HG03095 (cell line): Measurements from ENCODE around the gene TNFRSF4.
"Not testable (repeated sequence)": the region's sequence is repeated elsewhere in the genome, so short reads cannot be mapped to it uniquely, and the experiment has no call there.

ENCODE experiments used
- ATAC-seq: cut with Tn5 transposase; IDR thresholded peaks from one replicate; pipeline ENCODE4 v1.9.1; 2021; ENCODE audit warnings: moderate library complexity; ENCODE audit not compliant: unreplicated experiment

Gene TNFRSF4

DNA sequence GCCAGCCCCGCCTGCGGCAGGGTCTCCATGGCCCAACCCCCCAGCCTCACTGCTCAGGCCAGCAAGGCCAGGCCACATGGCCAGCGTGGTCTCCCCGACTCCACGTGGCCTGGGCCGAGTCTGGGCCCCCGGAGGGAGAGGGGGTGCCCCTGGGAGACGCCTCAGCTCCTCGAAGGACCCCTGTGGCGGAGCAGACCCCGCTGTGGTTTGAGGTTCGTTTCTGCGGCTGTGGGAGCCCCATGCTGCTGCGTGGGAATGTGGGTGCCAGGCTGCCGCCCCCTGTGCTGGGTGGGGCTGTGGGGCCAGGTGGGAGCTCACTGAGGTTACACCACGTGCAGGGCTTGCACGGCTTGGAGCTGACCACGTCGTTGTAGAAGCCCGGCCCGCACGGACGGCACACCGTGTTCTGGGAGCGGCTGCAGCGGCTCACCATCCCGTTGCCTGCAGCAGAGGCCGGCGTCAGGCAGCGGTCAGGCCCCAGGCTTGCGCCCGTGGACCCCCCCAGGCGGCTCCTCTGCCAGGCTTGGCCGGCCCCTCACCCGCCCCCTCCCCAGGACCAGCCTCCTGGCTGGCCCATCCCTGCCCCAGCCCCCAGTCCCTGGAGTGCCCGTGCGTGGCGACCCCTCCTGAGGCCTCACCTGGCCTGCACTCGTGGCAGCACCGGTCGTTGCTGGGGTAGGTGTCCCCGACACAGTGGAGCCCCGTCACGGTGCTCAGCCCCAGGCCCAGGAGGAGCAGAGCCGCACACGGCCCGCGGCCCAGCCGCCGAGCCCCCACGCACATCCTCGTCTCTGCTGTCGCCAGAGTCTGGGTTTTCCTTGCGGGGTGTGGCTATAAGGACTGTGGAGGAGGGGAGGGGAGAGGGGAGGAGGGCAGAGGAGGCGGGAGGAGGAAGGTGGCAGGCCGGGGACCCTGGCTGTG is at the start of gene TNFRSF4:
TSS of gene TNFRSF4 (minus strand) at position 809 of the 921 bp plus-strand sequence. CDS start at position 783, 26 bp downstream.
- no peak for ATAC-seq

DNA sequence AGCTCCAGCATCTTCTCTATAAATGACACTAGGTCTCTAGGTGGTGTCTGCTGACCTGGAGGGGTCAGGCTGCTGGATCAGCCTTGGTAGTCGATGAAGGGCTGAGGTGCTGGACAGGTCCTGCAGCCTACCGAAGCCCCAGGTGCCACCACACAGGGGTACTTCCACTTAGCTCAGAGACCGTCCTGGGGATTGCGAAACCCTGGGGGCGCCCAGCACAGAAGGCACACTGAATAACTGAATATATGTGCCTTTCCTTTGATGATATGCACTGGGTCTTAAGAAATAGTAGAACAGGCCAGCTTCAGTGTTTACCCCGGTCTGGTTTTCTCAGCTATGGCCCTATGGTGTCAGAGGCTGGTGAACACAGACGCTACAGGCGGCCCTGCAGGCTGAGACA is 48.8 kb upstream of the TNFRSF4 start:
- no peak for ATAC-seq

DNA sequence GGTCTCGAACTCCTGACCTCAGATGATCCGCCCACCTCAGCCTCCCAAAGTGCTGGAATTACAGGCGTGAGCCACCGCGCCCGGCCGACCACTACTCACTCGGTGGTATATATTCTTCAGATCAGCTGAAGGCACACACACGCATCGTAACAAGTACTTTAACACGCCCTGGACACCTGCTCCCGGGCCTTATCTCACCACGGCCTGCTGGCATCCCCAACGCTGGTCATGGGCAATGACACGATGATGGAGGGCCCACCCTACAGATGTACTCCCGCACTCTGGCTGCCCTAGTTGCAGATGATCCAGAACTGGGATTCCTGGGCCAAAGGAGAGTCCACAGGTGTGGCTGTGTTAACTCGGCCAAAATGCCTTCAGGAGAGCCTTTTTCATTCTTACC is 48.1 kb upstream of the TNFRSF4 start:
- ATAC-seq: no peak

DNA sequence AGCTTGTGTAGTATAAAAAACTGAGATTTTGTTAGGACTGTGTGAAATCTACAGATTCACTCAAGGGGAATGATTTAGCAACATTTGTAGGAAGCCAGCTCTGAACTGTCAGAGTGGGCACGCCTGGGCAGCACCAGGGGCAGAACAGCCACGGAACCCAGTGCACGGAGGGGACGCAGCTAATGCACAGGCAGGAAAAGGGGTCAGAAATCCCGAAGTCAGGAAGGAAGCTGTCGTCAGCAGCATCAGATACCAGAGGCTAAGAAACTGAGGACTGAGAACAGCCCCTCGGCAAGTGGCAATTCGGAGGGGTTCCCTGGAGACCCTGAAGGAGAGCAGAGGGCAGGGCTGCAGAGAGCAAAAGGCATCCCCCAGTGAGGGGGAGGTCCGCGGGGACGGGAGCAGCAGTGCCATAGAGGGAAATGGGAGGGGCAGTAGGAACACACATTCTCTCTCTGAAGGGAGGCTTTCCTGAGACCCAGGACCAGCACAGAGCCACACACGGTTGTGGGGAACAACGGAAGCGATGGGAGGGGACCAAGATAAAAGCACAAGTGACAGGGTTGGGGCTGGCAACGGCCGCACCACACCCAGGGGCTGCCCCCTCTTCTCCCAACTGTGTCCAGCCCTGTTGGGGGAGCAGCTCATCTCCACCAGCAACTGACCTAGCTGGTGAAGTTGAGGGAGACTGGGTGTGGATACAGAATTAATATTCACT is 47.0 kb upstream of the TNFRSF4 start:
- ATAC-seq: no peak

DNA sequence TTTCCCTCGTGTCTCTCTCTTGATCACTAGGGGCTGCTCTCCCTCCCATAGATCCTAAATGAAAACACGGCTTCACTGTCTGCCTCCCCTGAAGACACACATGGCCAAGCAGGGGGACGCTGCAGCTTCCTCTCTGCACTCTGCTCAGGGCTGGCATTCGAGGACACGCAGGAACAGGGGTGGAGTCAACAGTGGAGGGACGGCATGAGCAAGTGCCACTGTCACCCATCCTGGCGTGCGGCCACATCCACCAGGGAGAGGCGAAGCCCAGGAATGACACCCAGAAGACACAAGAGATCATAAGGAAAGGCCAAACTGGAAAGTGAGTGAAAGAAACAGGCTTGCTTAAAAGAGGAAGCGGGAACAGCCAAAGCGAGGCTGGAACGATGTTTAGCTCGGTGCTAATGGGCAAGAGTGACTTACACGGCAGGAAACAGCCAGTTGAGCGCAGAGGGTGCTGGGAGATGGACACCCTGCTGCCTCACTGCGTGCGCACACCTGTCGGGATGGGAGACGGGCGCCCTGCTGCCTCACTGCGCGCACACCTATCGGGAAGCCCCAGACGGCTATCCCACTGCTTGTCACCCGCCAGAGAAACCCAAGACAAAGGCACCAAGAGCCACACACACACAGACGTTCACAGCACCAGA is 46.1 kb upstream of the TNFRSF4 start:
- no peak for ATAC-seq

DNA sequence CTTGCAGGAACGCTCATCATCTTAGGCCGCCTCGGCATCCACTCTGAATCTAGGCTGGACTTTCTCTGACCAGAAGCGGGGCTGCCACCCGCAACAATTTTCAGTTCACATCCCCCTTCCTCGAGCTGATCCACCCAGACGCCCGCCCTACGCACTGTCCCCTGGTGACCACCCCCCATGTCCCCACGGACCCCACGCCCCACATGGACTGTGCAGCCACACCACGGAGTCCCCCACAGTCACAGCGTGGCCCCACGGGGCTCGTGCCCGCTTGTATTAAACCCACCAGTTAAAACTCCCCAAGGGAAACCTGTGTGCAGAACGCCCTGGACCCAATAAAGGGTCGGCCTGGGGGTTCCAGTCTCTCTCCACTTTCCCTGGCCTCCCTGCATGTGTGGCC is 45.6 kb upstream of the TNFRSF4 start:
- no peak for ATAC-seq

DNA sequence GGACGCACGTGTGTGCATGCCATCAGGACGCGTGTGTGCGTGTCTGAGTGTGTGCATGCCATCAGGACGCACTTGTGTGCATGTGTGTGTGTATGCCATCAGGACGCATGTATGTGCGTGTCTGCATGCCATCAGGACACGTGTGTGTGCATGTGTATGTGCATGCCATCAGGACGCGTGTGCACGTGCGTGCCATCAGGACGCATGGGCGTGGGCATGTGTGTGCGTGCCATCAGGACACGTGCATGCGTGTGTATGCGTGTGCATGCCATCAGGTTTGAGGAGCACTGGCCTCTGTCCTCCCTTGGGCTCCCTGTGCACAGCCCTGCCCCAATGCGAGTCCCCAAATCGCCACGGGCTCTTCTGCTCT is 45.2 kb upstream of the TNFRSF4 start:
- no peak for ATAC-seq

DNA sequence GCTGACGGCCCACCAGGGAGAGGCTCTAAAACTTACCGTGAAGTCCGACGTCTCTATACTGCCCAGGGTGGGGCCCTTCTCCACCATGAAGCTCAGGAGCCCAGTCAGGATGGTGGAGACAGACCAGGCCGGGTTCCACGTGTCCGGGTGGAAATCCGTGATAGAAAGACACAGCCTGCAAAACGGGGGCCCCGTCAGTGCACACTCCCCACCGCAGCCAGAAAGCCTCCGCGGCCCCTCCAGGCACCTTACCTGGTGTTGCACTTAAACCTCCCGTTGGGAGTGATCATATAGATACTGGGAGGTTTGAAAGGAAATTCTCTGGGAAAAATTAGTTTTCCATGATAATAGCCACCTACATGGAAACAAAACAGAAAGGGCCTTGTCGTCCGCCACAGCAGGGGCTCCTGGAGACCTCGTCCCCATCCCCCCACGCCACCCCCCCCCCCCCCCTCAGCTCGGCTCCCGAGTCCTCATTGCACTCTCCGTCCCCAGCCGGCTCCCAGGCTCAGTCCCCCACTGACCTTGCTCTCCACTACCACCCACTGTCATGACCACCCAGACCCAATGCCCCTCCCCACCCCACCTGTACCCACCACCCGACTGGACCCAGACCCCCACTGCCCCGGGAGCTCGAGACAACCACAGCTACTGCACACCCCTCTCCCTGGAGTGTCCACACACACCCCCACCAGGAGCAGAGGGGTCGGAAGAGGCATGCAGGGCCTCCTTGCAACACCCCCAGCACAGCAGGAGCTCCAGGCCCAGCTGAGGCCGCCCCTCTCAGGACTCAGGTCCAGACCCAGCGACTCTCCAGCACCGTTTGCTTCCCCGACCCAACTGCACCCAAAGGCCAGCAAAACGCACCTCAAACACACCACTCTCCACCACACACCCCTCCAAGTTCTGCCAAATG is 43.3 kb upstream of the TNFRSF4 start:
- ATAC-seq: no peak

DNA sequence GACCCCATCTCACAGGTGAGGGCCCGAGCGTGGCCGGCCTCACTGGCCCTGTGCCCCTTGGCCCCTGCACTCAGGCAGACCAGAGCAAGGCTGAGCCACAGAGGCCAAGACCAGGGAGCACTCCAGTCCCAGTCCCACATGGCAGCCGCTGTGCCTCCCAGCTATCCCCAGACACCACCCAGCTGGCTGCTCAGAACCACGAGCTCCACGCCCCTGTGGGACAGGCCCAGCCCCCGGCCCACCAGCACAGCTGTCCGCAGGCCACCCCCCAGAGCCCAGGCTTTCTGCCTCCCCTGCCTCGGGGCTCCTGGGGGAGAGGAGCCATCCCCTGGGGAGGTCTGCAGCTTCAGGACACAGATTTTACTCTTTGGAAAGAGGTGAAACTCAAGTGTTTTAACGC is 41.7 kb upstream of the TNFRSF4 start:
- no peak for ATAC-seq

DNA sequence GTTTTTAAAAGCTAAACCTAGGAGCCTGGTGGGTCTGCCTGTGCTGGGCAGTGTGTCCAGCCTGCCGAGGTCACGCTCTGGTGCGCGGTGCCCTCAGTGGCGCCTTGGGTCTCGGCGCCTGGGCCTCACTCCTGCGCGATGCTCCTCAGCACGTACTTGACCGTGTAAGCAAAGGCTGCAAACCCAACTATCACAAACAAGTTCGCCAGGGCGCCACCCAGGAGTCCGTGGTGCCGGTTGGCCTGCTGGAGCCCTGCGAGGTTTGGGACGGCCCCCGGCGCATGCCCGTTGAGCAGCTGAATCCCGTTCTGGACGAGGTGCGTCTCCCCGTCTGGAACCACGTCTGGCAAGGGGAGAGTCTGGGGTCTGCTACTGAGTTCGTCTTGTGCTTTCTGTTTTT is 41.1 kb upstream of the TNFRSF4 start:
- no peak for ATAC-seq

DNA sequence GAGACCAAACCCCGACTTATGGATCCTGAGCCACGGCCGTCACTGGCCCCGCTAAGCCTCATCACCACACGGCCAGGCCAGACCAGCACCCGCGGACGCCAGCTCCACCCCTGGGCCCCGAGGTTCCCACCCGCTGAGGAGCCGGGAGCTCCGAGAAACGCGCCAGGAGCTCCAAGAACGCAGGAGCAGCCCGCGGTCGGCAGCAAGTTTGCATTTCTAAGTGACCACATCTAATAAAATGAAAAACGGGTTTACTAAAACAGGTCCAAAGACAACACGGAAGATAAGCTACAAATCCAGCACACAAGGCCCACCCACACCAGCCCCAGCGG is 40.7 kb upstream of the TNFRSF4 start:
- ATAC-seq: no peak

DNA sequence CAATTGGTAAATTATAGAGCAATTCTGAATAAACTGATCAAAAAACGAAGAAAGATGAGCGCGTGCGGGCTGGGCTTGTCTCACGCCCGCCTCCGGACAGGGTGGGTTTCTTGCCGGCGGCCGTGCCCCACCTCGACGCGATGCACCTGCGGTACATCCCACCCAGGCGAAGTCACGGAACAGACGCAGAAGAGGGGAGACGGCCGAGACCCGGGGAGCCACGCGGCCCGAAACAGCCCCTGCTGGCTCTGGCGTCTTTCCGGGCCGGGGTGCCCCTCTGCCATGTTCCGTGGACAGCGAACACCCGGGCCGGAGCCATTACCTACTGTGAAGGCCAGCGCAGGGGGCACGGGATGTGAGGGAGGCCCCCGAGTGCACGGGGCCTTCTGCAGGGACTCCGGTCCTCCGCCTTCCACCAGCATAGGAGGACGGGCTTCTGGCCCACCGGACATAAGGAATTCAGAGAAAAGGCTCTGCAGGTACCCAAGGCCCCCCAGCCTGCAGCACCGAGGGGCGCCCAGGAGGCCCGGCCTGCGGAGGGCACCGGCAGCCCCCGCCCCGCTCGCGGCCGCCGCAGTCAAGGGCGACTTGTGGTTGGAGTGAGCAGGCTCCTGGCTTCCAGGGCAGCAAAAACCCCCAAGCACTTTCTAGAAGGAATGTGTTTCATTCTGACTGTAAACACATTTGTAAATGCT is 40.2 kb upstream of the TNFRSF4 start:
- ATAC-seq: no peak

DNA sequence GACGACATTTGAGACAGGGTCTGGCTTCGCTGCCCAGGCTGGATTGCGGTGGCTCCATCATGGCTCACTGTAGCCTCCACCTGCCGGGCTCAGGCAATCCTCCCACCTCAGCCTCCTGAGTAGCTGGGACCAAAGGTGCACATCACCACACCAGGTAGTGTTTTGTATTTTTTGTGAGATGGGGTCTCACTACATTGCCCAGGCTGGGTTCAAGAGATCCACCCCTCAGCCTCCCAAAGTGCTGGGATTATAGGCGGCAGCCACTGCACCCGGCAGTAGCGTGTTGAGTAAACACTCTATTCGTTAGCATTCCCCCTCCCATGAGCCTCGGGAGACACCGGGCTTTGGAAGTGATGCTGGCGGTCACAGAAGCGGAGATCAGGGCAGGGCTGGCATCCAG is 39.4 kb upstream of the TNFRSF4 start:
- no peak for ATAC-seq

DNA sequence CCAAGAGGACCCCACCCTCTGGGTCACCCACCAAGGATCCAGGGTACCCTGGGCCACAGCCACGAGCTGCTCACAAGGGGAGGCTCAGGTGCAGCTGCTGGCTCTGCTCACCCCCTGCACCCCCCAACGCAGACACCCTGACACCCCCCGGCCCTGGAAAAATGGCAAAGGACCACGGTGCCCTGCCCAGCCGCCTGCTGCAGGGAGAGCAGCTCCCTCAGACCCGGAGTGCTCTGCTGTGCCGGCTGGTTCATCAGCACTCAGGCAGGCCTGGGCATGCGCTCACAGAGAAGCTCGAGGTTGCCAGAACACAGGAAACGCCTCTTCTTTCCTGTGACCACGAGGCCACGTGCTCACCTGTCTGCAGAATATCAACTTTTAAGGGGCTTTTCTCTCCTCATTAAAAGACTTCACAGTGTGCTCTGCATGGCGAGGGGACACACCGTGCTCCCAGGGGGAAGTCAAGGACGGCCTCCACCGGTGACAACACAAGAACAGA is 36.9 kb upstream of the TNFRSF4 start:
- no peak for ATAC-seq

DNA sequence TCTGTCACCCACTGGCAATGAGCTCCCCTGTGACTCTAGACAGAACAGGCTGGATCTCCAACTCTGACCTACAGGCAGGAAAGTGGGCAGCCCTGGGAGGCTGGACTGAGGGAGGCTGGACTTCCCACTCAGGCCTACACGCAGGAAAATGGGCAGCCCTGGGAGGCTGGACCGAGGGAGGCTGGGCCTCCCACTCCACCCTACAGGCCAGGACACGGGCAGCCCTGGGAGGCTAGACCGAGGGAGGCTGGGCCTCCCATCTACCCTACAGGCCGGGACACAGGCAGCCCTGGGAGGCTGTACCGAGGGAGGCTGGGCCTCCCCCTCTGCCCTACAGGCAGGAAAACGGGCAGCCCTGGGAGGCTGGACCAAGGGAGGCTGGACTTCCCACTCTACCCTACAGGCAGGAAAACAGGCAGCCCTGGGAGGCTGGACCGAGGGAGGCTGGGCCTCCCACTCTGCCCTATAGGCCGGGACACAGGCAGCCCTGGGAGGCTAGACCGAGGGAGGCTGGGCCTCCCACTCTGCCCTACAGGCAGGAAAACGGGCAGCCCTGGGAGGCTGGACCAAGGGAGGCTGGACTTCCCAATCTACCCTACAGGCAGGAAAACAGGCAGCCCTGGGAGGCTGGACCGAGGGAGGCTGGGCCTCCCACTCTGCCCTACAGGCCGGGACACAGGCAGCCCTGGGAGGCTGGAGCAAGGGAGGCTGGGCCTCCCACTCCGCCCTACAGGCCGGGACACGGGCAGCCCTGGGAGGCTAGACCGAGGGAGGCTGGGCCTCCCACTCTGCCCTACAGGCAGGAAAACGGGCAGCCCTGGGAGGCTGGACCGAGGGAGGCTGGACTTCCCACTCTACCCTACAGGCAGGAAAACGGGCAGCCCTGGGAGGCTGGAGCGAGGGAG is 34.3 kb upstream of the TNFRSF4 start:
- ATAC-seq: not testable (repeated sequence)

DNA sequence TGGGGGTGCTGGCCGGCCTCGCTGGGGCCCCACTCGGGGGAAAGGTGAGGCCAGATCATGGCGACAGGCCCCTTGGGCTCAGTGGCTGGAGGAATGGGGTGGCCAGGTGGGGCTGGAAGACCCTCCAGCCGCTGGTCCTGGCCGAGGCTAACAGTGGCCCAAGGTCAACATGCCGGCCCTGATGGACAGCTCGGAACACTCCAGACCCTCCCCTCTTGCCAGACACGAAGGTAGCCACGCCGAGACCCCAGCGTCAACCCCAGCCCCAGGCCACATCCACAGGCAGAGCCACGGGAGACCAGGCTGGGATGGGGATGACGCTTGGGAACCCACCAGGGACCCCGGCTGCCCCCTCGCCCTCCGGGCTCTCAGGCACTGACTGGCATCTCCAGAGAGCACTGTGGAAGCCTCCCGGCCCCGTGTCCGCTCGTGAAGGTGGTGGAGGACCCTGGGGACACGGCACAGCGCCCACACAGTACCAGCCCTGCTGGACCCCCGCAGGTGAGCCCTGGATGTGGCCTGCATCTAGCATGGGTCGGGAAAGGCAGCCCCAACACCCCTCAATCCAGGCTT is 33.5 kb upstream of the TNFRSF4 start:
- no peak for ATAC-seq

DNA sequence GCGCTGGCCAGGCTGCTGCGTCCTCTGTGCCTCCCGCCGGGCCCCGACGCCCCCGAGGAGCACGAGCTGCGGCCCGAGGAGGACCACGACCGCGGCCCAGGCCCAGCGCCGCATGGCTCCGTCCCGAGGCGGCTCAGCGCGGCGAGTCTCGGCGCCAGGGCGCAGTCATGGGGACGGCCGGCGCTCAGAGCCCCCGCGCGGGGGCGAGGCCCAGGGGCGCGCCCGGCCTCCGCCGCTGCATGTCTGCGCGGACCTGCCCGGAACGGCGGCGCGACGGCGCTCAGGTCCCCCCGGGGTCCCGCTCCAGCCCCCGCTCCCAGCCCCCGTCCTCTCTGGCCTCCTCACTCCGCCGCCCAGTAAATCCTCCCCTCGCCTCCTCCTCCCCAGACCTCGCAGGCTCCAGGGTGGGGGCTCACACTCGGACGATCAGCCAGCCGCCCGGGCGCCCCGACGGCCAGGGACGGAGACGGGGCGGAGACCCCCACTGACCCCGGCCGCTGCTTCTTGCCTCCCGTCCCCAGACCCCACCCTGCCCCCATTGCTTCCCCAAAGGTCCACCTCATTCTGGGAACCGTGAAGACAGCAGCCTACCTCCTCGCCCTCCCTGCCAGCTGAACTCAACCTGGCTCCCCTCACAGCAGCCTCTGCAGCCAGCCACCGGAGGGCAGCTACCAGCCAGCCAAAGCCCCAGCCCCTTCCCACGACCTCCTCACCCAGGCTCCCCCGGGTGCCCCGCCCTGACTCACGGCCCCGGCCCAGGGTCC is 32.8 kb upstream of the TNFRSF4 start, which contains the start of gene C1QTNF12:
TSS of gene C1QTNF12 (minus strand) at position 146 of the 764 bp plus-strand sequence. CDS start at position 114, 32 bp downstream.
- no peak for ATAC-seq
